ENCODE data around the gene SUSD1. TPM values are rescaled to one million over a fixed set of nuclear protein-coding genes. Genes with fewer than 3 reads are reported as not detected.

The SUSD1 gene
- total RNA-seq, 1 donor from 2014 or later, result 26.0 TPM

DNA sequence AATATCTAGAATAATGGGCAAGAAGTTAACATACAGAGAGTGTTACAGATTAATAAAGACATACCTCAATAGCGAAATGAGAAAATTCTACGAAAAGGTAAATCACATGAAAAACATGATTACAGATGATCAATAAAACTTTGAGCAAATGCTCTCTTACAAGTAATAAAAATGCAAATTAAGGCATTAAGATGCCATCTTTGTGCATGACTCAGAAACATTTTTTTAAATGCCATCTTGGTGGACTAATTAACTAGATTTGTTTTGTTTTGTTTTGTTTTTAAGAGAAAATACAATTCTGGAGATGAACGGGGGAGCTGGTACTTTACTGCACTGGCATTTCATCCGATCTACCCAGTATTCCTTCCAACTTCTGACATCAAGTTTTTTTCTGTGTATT, 130.2 kb downstream of the SUSD1 start:
- no peaks in the 10 kb centered on the region for H3K27me3 Mint-ChIP-seq (ENCODE audit: low read depth)
- peaks cover 34% of the 10 kb centered on the region for H3K4me1 Mint-ChIP-seq
- no peak for DNase-seq (ENCODE audit: low spot score in 2 of 2, unreplicated experiment in 2 of 2)
- peaks cover 31% of the 10 kb centered on the region for H3K36me3 Mint-ChIP-seq
- peaks cover 10% of the 10 kb centered on the region for H3K9me3 Mint-ChIP-seq
- H3K4me3 Mint-ChIP-seq, result no peak overlapping the region
- H3K27ac Mint-ChIP-seq, result no peak overlapping the region
- no peak for TF ChIP-seq CTCF (IDR thresholded peaks at IDR 0.05; ENCODE audit: unreplicated experiment)

GRCh38 chr9:112044186-112044585, 130.9 kb downstream of the SUSD1 start:
- TF ChIP-seq CTCF (IDR thresholded peaks at IDR 0.05; ENCODE audit: unreplicated experiment), result no peak
- Mint-ChIP-seq H3K4me1 (peaks cover 27% of the 10 kb centered on the region), H3K27ac (no peak overlapping the region), H3K9me3 (peaks cover 10% of the 10 kb centered on the region), H3K27me3 (ENCODE audit: low read depth) (no peaks in the 10 kb centered on the region), H3K36me3 (peaks cover 36% of the 10 kb centered on the region), H3K4me3 (no peak overlapping the region)
- no peak for DNase-seq (ENCODE audit: low spot score in 2 of 2, unreplicated experiment in 2 of 2)

GRCh38 chr9:112043423-112043822, 131.7 kb downstream of the SUSD1 start:
- peak overlapping the region; percentile 51 for H3K27ac Mint-ChIP-seq
- DNase-seq (ENCODE audit: low spot score in 2 of 2, unreplicated experiment in 2 of 2), result no peak
- H3K9me3 Mint-ChIP-seq, result peaks cover 10% of the 10 kb centered on the region
- no peak for TF ChIP-seq CTCF (IDR thresholded peaks at IDR 0.05; ENCODE audit: unreplicated experiment)
- peaks cover 22% of the 10 kb centered on the region for H3K4me1 Mint-ChIP-seq
- no peaks in the 10 kb centered on the region for H3K27me3 Mint-ChIP-seq (ENCODE audit: low read depth)
- H3K36me3 Mint-ChIP-seq, result peaks cover 36% of the 10 kb centered on the region
- H3K4me3 Mint-ChIP-seq, result no peak overlapping the region

DNA sequence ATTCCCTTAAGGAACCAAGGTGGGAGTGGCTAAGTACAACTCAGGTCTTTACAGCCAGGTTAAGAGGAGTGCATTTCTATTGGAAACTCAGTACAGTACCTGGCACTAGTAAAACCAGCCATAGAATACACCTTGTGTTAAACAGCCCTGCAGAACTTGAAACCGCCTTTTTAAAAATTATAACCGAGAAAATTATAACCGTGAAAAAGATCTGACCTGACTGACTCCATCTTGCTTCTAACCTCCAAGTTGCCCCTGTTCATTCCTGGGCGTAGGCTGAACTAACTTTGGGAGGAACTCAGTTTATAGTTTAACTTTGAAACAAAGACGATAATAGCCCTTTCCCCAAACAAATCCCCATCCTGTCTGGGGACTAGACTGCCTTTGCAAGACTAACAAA, 132.3 kb downstream of the SUSD1 start:
- Mint-ChIP-seq H3K36me3 (peaks cover 33% of the 10 kb centered on the region), H3K27ac (peak overlapping the region; percentile 22), H3K4me1 (peaks cover 23% of the 10 kb centered on the region), H3K9me3 (peaks cover 7% of the 10 kb centered on the region), H3K27me3 (ENCODE audit: low read depth) (no peaks in the 10 kb centered on the region), H3K4me3 (no peak overlapping the region)
- DNase-seq (ENCODE audit: low spot score in 2 of 2, unreplicated experiment in 2 of 2), result no peak
- TF ChIP-seq CTCF (IDR thresholded peaks at IDR 0.05; ENCODE audit: unreplicated experiment), result no peak

GRCh38 chr9:112042244-112042638, 132.9 kb downstream of the SUSD1 start:
- Mint-ChIP-seq H3K4me1 (peaks cover 28% of the 10 kb centered on the region), H3K36me3 (peaks cover 29% of the 10 kb centered on the region), H3K9me3 (peaks cover 3% of the 10 kb centered on the region), H3K27me3 (ENCODE audit: low read depth) (no peaks in the 10 kb centered on the region), H3K4me3 (no peak overlapping the region), H3K27ac (peak overlapping the region; percentile 87)
- DNase-seq (ENCODE audit: low spot score in 2 of 2, unreplicated experiment in 2 of 2), result no peak
- TF ChIP-seq CTCF (IDR thresholded peaks at IDR 0.05; ENCODE audit: unreplicated experiment), result no peak

All from mesothelial cell of epicardium (in vitro differentiated cells).